COLO668 (cell line): ENCODE results near the gene IRAG1.

ENCODE experiments used
- DNase-seq: peaks from one replicate; lab custom pipeline; 2025; ENCODE audit not compliant: unreplicated experiment; lab: John Stamatoyannopoulos, UW

The IRAG1 gene

DNA sequence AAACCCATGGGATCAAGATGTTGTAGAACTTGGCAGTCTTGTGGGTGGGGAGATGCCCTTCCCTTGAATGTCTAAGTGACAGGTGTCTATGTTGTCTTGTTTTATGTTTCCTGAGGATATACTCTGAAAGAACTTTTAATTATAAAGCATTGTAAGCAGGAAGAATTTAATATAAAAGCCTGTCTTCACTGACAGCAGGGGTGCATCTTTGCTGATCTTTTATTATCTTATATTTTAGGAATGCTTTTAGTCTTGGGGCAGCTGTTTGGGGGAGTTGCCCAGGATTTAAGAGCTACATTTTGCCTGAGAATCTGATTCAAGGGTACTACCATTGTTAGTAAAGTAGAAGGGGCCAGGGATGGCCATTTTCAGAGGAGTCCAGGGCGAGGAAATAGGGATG is 43.4 kb downstream of the IRAG1 start:
- DNase-seq, result no peak

DNA sequence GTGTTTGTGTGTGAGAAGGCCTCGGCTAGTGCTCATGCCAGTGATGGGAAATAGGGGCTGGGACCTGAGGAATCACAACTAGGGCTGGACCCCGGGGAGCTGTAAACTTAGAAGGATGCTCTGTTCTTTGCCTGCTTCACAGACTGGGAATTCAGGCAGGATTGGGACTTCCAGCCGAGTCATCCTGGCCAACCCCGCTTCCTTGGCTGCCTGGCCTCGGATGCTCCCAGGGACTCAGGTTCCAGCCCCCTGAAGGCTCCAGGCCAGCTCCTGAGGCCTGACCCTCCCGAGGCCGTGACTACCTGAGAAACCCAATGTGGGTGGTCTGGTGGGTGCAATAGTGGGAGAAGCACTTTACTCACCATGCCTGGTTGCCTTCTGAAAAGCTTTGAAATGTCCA is 44.7 kb downstream of the IRAG1 start:
- no peak for DNase-seq

DNA sequence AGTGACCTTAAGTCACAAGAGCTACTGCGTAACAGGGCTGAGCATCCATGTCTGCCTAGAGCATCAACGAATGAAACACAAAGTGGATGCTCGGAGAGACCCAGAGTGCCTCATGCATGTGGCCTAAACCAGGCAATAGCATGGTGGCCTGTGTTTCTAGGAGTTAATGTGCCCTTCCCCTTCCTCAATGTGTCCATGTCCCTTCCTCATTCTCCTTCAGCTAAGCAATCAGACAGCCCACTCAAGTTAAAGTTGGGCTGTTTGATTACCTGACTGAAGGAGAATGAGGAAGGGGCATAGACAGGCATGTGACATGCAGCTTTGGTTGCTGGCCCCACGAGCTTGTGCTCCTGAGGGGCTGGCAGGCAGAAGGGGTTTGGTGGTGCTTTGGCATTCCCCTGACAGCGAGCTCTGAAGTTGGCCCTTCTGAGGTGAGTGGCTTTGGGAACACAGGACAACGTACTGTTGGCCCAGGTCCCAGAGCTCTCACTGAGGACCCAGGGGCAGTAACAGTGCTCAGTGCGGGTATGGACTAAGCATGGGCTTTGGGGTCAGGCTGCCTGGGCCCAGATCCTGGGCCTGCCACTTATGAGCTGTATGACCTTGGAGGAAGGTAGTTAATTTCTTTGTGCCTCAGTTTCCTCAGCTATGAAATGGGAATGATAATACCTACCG is 46.7 kb downstream of the IRAG1 start:
- DNase-seq, result no peak

- no peak for DNase-seq
These were observed 47.5 kb downstream of the IRAG1 start for GRCh38 chr11:10646005-10646404.

GRCh38 chr11:10645212-10645795 is 48.3 kb downstream of the IRAG1 start:
- DNase-seq, result no peak
